ENCODE measurements around the gene MRPL47. TPM values are rescaled to one million over a fixed set of nuclear protein-coding genes. Genes with fewer than 3 reads are reported as not detected.

MRPL47 gene
- total and polyA plus RNA-seq, 9 of the 15 experiments (the other 6 are each of a cell fraction or from before 2014, with no cell fraction given): 101 to 437 (median 141) TPM

DNA sequence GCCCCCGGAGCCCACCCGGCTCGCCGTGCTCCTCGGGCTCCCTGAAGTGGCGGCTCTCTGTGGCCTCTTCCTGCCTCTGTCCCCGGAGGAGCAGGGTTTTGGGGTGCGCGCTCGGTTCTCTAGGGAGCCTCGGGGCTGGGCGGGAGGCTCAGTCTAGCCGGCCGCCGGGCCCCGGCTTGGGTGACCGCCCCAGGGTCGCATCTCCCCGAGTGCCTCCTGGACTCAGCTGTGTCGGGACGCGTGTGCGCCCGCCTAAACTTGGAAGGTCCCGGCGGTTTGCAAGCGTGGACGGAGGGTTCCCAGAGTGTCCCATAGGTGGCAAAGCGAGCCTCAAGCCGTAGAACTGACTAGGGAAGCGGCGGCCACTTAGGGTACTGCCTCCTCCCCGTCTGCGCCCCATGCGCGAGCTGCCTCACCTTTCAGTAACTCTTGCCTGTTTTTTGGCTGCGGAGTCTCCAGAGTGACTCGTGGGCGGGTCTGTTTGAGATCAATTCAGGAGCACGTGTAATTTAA is 41.1 kb downstream of the MRPL47 start:
- no TSS peak for BruUV-seq (replicated peaks)
- peak overlapping the region; percentile 79 to 99 for H3K9ac ChIP-seq (ENCODE audit: insufficient read depth in 1 of 2, low read depth in 2 of 2, low read length in 2 of 2)
- H3K4me1 ChIP-seq (replicated peaks in 1 of 2; ENCODE audit: control insufficient read depth in 2 of 2, insufficient read depth in 2 of 2, low read length in 2 of 2): peaks cover 8 to 9% of the 10 kb centered on the region in 2 experiments; a peak in 3 of 5 replicates
- peaks cover 52% of the 10 kb centered on the region for H3K79me2 ChIP-seq (ENCODE audit: control insufficient read depth, insufficient read depth, low read length)
- H3K4me3 ChIP-seq: peak overlapping the region; percentile 79
- ATAC-seq: peak; percentile 86
- H2AFZ ChIP-seq (ENCODE audit: low read depth, low read length): peak overlapping the region; percentile 64
- peak; percentile 56 to 83 (median 63) for DNase-seq (ENCODE audit: extremely low read depth in 1 of 4, low spot score in 3 of 4)
- intact Hi-C loops (cut with micrococcal nuclease) (loop anchor here (2.0 kb wide), 1 partner anchor 113 kb away; the partner anchor contains the start of gene GNB4), in situ Hi-C loops (cut with MboI) (loop anchor here (5.0 to 25.0 kb wide), 2 partner anchors 236 to 551 kb away; no protein-coding TSS in a partner anchor)
- peak; percentile 26 for FAIRE-seq
- ChIA-PET CTCF (ENCODE audit: low intra/inter-chr PET ratio) (no interaction called here), POLR2A (interaction anchor here (0.6 to 2.4 kb wide), 8 partner anchors 8 to 1311 kb away, joined by 3 to 14 read pairs (median 3); partner anchors contain the start of gene ZNF639)
- H3K4me2 ChIP-seq (ENCODE audit: insufficient read depth, low read length): peak overlapping the region; percentile 90
- H3K9me1 ChIP-seq (ENCODE audit: control insufficient read depth, insufficient read depth, low read length): no peaks in the 10 kb centered on the region
- peak overlapping the region; percentile 93 for H3K27ac ChIP-seq (ENCODE audit: extremely low read depth, low read depth, low read length)
- peaks cover 4% of the 10 kb centered on the region; the same call in 1 of the 3 replicates for H3K36me3 ChIP-seq (ENCODE audit: control insufficient read depth, insufficient read depth, low read length)
- 2% methylated on average over 36 of the region's 40 CpGs for WGBS (ENCODE audit: insufficient coverage, low coverage, missing lambda C conversion rate)
- H3K9me3 ChIP-seq (replicated peaks; ENCODE audit: control insufficient read depth, insufficient read depth, low read depth, low read length): no peaks in the 10 kb centered on the region
- H3K27me3 ChIP-seq (ENCODE audit: control insufficient read depth in 2 of 2, insufficient read depth in 2 of 2, low read length in 2 of 2): no peaks in the 10 kb centered on the region
- H4K20me1 ChIP-seq (replicated peaks; ENCODE audit: control insufficient read depth, insufficient read depth, low read length): no peaks in the 10 kb centered on the region; the same call in 1 of the 2 replicates
- TF ChIP-seq ZKSCAN1 (IDR thresholded peaks at IDR 0.05; ENCODE audit: low read depth, low read length) (no peak), HDAC2 (IDR thresholded peaks at IDR 0.05) (no peak), SNIP1 (IDR thresholded peaks at IDR 0.05; ENCODE audit: low read depth) (no peak), POLR3G (IDR thresholded peaks at IDR 0.05; ENCODE audit: extremely low read depth, insufficient read length, insufficient replicate concordance) (no peak), IRF2 (CRISPR knock-in tag; IDR thresholded peaks at IDR 0.05) (no peak), TOE1 (IDR thresholded peaks at IDR 0.05; ENCODE audit: borderline replicate concordance) (no peak), TOE1 (CRISPR knock-in tag; IDR thresholded peaks at IDR 0.05; ENCODE audit: borderline replicate concordance, low read depth) (no peak), RBM17 (IDR thresholded peaks at IDR 0.05; ENCODE audit: borderline replicate concordance, low read depth, low read length) (no peak), CBX1 (IDR thresholded peaks at IDR 0.05; ENCODE audit: low read depth) (no peak), CREM (IDR thresholded peaks at IDR 0.05; ENCODE audit: low read depth) (peak; percentile 54; the same call in 1 of the 2 replicates), MED1 (CRISPR knock-in tag; IDR thresholded peaks at IDR 0.05; ENCODE audit: borderline replicate concordance) (no peak), TRIM24 (IDR thresholded peaks at IDR 0.05) (no peak), ZNF766 (CRISPR knock-in tag; conservative IDR thresholded peaks at IDR 0.05) (no peak), HDGF (IDR thresholded peaks at IDR 0.05) (no peak), ZC3H8 (IDR thresholded peaks at IDR 0.05) (no peak)
- TF ChIP-seq, protein P1, sequence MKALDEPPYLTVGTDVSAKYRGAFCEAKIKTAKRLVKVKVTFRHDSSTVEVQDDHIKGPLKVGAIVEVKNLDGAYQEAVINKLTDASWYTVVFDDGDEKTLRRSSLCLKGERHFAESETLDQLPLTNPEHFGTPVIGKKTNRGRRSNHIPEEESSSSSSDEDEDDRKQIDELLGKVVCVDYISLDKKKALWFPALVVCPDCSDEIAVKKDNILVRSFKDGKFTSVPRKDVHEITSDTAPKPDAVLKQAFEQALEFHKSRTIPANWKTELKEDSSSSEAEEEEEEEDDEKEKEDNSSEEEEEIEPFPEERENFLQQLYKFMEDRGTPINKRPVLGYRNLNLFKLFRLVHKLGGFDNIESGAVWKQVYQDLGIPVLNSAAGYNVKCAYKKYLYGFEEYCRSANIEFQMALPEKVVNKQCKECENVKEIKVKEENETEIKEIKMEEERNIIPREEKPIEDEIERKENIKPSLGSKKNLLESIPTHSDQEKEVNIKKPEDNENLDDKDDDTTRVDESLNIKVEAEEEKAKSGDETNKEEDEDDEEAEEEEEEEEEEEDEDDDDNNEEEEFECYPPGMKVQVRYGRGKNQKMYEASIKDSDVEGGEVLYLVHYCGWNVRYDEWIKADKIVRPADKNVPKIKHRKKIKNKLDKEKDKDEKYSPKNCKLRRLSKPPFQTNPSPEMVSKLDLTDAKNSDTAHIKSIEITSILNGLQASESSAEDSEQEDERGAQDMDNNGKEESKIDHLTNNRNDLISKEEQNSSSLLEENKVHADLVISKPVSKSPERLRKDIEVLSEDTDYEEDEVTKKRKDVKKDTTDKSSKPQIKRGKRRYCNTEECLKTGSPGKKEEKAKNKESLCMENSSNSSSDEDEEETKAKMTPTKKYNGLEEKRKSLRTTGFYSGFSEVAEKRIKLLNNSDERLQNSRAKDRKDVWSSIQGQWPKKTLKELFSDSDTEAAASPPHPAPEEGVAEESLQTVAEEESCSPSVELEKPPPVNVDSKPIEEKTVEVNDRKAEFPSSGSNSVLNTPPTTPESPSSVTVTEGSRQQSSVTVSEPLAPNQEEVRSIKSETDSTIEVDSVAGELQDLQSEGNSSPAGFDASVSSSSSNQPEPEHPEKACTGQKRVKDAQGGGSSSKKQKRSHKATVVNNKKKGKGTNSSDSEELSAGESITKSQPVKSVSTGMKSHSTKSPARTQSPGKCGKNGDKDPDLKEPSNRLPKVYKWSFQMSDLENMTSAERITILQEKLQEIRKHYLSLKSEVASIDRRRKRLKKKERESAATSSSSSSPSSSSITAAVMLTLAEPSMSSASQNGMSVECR (CRISPR knock-in tag; IDR thresholded peaks at IDR 0.05): peak; percentile 83
- TF ChIP-seq, protein P2, sequence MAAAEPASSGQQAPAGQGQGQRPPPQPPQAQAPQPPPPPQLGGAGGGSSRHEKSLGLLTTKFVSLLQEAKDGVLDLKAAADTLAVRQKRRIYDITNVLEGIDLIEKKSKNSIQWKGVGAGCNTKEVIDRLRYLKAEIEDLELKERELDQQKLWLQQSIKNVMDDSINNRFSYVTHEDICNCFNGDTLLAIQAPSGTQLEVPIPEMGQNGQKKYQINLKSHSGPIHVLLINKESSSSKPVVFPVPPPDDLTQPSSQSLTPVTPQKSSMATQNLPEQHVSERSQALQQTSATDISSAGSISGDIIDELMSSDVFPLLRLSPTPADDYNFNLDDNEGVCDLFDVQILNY (CRISPR knock-in tag; IDR thresholded peaks at IDR 0.05): no peak
- TF ChIP-seq, protein P3, sequence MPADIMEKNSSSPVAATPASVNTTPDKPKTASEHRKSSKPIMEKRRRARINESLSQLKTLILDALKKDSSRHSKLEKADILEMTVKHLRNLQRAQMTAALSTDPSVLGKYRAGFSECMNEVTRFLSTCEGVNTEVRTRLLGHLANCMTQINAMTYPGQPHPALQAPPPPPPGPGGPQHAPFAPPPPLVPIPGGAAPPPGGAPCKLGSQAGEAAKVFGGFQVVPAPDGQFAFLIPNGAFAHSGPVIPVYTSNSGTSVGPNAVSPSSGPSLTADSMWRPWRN (IDR thresholded peaks at IDR 0.05; ENCODE audit: low read depth): no peak
